ENCODE data around the gene ATOH8.

ATOH8 gene

GRCh38 chr2:85773692-85774091, 19.9 kb downstream of the ATOH8 start:
- DNase-seq: no peak

- no peak for DNase-seq
These were observed 20.6 kb downstream of the ATOH8 start for GRCh38 chr2:85774126-85774978.

GRCh38 chr2:85775406-85776381, 21.9 kb downstream of the ATOH8 start:
- DNase-seq: no peak

GRCh38 chr2:85776672-85777071, 22.9 kb downstream of the ATOH8 start:
- DNase-seq: no peak

GRCh38 chr2:85777441-85777861, 23.7 kb downstream of the ATOH8 start:
- no peak for DNase-seq

GRCh38 chr2:85778646-85779379, 25.0 kb downstream of the ATOH8 start:
- no peak for DNase-seq

GRCh38 chr2:85779641-85780315, 26.0 kb downstream of the ATOH8 start:
- no peak for DNase-seq

- no peak for DNase-seq
These were observed 26.7 kb downstream of the ATOH8 start for GRCh38 chr2:85780316-85781012.

- no peak for DNase-seq
These were observed 27.2 kb downstream of the ATOH8 start for GRCh38 chr2:85781013-85781332.

GRCh38 chr2:85783796-85784195, 30.0 kb downstream of the ATOH8 start:
- DNase-seq: no peak

- DNase-seq: no peak
These were observed 30.7 kb downstream of the ATOH8 start for GRCh38 chr2:85784474-85784986.

GRCh38 chr2:85785027-85785822, 31.4 kb downstream of the ATOH8 start:
- DNase-seq: peak; percentile 12

GRCh38 chr2:85785871-85786270, 32.1 kb downstream of the ATOH8 start:
- DNase-seq: no peak

GRCh38 chr2:85786444-85786843, 32.7 kb downstream of the ATOH8 start:
- DNase-seq: no peak

- DNase-seq: no peak
These were observed 33.1 kb downstream of the ATOH8 start for GRCh38 chr2:85786865-85787264.

GRCh38 chr2:85787282-85787980, 33.6 kb downstream of the ATOH8 start:
- no peak for DNase-seq

GRCh38 chr2:85787981-85788340, 34.2 kb downstream of the ATOH8 start:
- DNase-seq: no peak

- DNase-seq: no peak
These were observed 34.8 kb downstream of the ATOH8 start for GRCh38 chr2:85788603-85789002.

GRCh38 chr2:85789271-85789670, 35.5 kb downstream of the ATOH8 start:
- no peak for DNase-seq

GRCh38 chr2:85790032-85790431, 36.2 kb downstream of the ATOH8 start:
- DNase-seq: no peak
